GM18907 (cell line): ENCODE measurements around the gene GABRG3.

ENCODE experiments used
- ATAC-seq: cut with Tn5 transposase; IDR thresholded peaks from one replicate; pipeline ENCODE4 v1.9.1; 2021; ENCODE audit warnings: mild to moderate bottlenecking, moderate library complexity; ENCODE audit not compliant: unreplicated experiment

Gene GABRG3

GRCh38 chr15:27456807-27457206 is 485.8 kb downstream of the GABRG3 start:
- no peak for ATAC-seq

DNA sequence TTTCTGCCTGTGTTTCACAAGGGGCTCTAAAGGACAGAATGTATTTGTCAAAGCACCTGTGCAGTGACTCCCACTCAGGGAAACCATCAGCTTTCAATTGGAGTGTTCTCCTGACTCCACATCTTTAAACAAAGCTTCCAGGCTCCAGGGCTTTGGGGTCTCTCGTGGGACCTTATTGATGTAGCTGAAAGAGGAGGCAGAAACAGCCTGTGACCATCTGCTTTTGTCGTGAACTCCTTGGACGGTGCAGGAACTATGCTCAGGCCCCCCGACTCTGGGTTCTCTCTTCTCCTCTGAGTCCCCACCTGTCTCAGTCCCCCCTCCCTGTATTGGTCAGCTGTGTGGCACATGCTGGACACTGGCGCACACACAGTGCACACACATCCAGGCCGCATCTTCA is 486.8 kb downstream of the GABRG3 start:
- no peak for ATAC-seq

GRCh38 chr15:27458345-27459084 is 487.5 kb downstream of the GABRG3 start:
- ATAC-seq = no peak

- ATAC-seq = no peak
Measured at GRCh38 chr15:27459836-27460235, 488.9 kb downstream of the GABRG3 start.

DNA sequence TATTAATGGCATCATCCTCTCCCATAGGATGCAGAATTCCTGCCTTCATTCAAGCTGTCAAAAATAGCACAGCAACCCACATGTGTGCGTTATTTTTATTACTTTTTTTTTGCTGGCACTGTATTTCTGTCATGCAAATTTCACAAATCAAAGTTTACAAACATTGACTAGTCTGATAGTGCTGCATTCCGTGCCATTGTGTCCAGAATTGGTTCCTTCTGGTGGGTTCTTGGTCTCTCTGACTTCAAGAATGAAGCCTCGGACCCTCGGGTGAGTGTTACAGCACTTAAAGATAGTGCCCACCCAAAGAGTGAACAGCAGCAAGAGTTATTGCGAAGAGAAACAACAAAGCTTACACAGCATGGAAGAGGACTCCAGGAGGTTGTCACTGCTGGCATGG is 490.2 kb downstream of the GABRG3 start:
- no peak for ATAC-seq

GRCh38 chr15:27463525-27464088 is 492.6 kb downstream of the GABRG3 start:
- ATAC-seq = no peak

DNA sequence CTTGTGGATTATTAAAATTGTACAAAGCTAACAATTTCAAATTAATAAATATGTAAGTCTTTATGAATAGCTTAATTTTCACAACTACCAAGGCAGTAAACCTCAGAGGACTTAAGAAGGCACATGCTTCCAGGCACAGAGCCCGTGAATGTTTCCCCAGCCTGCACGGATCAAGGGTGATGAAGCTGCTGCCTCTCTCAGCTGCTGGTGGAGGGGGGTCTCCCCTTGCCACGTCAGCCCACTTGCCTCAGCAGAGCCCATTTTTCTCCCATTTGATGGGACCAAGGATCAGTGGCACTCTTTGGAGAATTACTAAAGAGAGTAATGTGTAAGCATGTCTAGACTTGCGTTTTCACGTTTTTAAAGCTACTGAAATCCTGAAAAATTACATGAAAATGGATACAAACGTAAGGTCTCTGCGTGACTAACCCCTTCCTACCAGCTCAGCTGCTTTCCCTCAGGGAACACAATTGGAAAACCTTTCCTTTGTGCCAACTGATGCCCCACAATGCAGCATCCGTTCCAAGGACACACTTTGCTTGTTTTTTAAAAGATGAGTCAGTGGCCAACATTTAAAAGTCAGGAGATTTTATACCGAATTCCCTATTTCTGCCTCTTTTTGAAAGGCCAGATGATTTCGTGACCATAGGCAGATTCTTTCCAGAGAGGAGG is 494.1 kb downstream of the GABRG3 start:
- ATAC-seq = no peak

DNA sequence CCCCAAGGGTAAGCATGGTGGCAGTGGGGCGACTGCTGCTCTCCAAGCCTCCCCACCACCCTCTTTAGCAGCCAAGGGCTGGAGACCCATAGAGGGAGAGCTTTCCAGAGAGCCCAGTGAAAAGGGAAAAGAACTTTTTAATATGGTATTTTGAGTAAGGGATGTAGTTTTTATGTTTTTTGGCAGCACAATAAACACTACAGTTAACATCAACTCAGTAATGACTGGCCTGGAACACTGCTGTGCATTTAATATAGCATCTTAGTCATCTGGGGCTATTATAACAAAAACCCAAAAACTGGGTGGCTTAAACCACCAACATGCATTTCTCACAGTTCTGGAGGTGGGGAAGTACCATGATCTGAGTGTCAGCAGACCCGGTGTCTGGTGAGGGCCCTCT is 495.8 kb downstream of the GABRG3 start:
- no peak for ATAC-seq

- no peak for ATAC-seq
Measured at GRCh38 chr15:27468151-27468591, 497.2 kb downstream of the GABRG3 start.

- ATAC-seq = no peak
Measured at GRCh38 chr15:27473845-27474244, 502.9 kb downstream of the GABRG3 start.

DNA sequence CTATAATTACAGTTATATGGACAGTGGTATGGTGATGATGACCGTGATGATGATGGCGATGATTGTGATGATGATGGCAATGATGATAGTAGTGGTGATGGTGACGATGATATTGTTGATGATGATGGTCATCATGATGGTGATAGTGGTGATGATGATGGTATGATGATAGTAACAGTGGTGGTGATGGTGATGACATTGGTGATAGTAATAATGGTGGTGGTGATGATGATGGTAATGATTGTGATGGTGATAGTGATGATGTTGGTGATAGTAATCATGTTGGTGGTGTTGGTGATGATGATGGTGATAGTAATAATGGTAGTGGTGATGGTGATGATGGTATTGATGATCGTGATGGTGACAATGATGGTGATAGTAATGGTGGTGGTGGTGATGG is 504.4 kb downstream of the GABRG3 start:
- ATAC-seq = no peak

- ATAC-seq = no peak
Measured at GRCh38 chr15:27479296-27480140, 508.5 kb downstream of the GABRG3 start.

DNA sequence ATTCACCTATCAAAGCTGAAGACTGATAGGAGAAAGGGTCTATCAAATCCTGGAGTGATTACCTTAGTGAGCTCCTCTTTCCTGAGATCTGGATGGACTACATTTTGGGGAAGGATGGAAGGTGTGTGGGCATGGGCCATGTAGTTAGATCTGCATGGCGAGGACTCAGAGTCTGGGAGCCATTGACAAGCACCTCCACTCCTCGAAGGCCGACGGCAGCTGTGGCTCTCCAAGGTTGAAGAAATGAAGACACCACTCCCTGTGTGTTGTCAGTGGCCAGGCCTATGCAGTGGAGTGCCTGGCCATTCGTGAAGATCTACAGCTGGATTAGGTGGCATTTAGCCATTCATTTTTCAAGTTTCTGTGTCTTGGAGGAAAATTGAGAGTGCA is 509.2 kb downstream of the GABRG3 start:
- ATAC-seq = no peak

DNA sequence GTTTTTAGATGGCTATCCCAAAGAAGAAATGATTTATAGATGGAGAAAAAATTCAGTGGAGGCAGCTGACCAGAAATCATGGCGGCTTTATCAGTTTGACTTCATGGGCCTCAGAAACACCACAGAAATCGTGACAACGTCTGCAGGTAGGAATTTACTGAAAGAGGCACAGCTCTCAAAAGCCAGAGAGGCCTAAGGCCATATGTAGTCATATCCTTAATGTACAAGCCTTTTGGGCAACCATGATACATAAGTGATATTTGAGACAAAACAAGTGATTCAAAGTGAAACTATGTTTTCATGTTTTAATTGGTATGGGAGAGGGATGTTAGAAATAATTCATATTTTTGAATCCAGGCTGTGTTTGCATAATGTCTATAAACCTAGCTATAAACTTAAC is 509.7 kb downstream of the GABRG3 start:
- ATAC-seq = no peak

DNA sequence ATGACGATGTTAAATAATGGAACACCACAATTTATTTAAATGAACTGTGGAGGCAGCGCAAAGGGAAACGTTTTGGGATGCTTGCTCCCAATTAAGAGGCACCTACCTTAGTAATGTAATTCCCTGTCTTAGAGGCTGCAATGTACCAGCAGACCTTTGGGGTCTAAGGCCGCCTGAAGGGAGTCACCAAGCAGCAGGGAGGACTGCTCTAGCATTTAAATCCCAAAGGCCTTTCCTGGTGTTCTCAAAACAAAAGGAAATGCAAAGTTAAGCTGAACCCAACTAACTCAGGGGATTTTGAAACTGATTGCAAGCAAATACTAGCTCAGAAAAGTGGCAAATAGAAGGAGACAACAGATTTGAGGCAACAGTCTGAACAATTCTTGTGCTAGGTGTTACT is 510.8 kb downstream of the GABRG3 start:
- ATAC-seq = no peak

DNA sequence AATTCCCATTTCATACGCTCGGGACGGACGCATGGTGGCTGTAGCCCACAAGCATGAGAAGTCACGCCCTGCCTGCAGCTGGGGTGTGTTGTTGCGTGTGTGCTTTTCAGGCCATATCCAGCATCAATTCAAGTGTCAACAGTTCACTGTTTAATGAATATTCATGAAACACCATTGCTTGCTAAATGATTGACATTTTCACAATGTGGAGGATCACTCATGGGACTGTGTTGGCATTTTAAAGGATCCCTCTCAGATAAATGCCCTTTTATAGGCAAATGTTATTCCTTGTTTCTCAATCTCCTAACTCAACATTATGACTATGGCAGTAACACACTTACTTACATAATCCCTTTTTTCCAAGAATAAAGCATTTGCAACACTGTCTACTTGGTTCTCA is 511.3 kb downstream of the GABRG3 start:
- no peak for ATAC-seq

DNA sequence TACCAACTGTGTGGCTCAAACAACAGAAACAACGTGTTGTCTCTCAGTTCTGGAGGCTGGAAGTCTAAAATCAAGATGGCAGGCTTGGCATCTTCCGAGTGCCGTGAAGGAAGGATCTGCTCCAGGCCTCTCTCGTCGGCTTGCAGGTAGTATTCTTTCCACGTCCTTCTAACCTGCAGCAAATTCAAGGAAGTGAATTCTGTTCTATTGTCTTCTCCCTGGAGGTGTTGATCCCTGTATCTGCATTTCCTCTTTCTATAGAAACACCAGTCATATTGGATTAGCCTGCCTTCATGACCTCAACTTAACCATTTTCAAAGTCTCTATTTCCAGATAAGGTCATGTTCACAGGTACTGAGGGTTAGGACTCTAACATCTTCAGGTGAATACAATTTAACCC is 512.1 kb downstream of the GABRG3 start:
- no peak for ATAC-seq

- no peak for ATAC-seq
Measured at GRCh38 chr15:27485265-27485664, 514.3 kb downstream of the GABRG3 start.

GRCh38 chr15:27486051-27486450 is 515.1 kb downstream of the GABRG3 start:
- no peak for ATAC-seq

- ATAC-seq = no peak
Measured at GRCh38 chr15:27486683-27487647, 516.0 kb downstream of the GABRG3 start.
